Osteocyte (in vitro differentiated cells): Measurements from ENCODE around the gene ASAP2. TPM values are rescaled to one million over a fixed set of nuclear protein-coding genes. Genes with fewer than 3 reads are reported as not detected.

ENCODE experiments used
- DNase-seq: peaks from one replicate; pipeline ENCODE4 v3.0.0; 2021; ENCODE audit warnings: mixed read lengths; ENCODE audit not compliant: unreplicated experiment; ENCODE audit errors: extremely low spot score
- H3K27ac Mint-ChIP-seq: one replicate; pipeline ENCODE4 v1.8.0; 2021; ENCODE audit warnings: mild to moderate bottlenecking, mixed read lengths; ENCODE audit not compliant: unreplicated experiment
- H3K27me3 Mint-ChIP-seq: one replicate; pipeline ENCODE4 v1.8.0; 2021; ENCODE audit warnings: mixed read lengths; ENCODE audit not compliant: unreplicated experiment
- H3K36me3 Mint-ChIP-seq: one replicate; pipeline ENCODE4 v1.8.0; 2021; ENCODE audit warnings: mixed read lengths; ENCODE audit not compliant: unreplicated experiment
- H3K4me1 Mint-ChIP-seq: one replicate; pipeline ENCODE4 v1.8.0; 2021; ENCODE audit warnings: mixed read lengths; ENCODE audit not compliant: unreplicated experiment
- H3K4me3 Mint-ChIP-seq: one replicate; pipeline ENCODE4 v1.8.0; 2021; ENCODE audit warnings: mild to moderate bottlenecking, moderate library complexity, mixed read lengths; ENCODE audit not compliant: unreplicated experiment
- H3K9me3 Mint-ChIP-seq: one replicate; pipeline ENCODE4 v1.8.0; 2021; ENCODE audit warnings: mixed read lengths; ENCODE audit not compliant: unreplicated experiment
- total RNA-seq: library from RNA; stranded (reverse); gene quantifications from 2 replicates; pipeline ENCODE4 v1.2.1, GENCODE V29; 2021
- TF ChIP-seq, protein P1 (sequence below): fragments of 200-600 bp; sonication (generic); IDR thresholded peaks from 2 replicates; pipeline ENCODE4 v1.5.0; 2021; ENCODE audit warnings: antibody characterized with exemption, mild to moderate bottlenecking, moderate library complexity

Gene ASAP2
- total RNA-seq, 1 donor from 2014 or later, result 91.0 TPM

DNA sequence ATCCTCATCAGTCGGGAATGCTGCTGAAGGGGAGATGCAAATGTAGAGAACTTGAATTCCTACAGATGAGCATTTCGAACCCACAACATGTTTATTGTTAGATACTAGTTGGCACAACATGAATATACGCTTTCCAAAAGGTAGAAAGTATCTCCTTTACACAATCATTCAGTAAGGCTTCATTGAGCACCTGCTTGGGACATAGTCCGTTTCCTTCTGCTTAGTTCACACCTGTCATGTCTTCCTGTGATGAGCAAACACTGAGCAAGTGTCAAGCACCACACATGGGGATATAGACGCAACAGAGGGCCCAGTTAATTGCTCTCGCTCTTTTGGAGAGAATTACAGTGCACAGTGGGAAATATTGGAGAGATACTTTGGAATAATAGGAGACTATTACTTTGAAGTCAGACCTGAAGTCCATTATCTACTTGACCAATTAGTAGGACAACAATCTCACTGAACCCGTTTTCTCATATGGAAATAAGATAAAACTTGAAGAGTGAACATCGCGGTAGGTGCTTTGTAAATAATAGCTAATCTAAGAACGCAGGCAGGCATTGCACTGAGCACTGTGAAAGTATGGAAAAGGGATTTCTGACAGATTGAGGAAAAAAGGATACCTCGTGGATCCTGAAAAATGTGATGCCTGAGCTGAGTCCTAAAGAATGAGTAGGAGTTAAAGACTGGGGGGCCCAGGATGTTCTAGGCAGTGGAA lies 218.0 kb downstream of the ASAP2 start:
- no peak overlapping the region for H3K27ac Mint-ChIP-seq
- H3K4me3 Mint-ChIP-seq, result no peak overlapping the region
- H3K36me3 Mint-ChIP-seq, result peaks cover 6% of the 10 kb centered on the region
- TF ChIP-seq, protein P1, sequence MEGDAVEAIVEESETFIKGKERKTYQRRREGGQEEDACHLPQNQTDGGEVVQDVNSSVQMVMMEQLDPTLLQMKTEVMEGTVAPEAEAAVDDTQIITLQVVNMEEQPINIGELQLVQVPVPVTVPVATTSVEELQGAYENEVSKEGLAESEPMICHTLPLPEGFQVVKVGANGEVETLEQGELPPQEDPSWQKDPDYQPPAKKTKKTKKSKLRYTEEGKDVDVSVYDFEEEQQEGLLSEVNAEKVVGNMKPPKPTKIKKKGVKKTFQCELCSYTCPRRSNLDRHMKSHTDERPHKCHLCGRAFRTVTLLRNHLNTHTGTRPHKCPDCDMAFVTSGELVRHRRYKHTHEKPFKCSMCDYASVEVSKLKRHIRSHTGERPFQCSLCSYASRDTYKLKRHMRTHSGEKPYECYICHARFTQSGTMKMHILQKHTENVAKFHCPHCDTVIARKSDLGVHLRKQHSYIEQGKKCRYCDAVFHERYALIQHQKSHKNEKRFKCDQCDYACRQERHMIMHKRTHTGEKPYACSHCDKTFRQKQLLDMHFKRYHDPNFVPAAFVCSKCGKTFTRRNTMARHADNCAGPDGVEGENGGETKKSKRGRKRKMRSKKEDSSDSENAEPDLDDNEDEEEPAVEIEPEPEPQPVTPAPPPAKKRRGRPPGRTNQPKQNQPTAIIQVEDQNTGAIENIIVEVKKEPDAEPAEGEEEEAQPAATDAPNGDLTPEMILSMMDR, result no peak
- peaks cover 19% of the 10 kb centered on the region for H3K4me1 Mint-ChIP-seq
- DNase-seq, result no peak
- no peaks in the 10 kb centered on the region for H3K9me3 Mint-ChIP-seq
- no peaks in the 10 kb centered on the region for H3K27me3 Mint-ChIP-seq

DNA sequence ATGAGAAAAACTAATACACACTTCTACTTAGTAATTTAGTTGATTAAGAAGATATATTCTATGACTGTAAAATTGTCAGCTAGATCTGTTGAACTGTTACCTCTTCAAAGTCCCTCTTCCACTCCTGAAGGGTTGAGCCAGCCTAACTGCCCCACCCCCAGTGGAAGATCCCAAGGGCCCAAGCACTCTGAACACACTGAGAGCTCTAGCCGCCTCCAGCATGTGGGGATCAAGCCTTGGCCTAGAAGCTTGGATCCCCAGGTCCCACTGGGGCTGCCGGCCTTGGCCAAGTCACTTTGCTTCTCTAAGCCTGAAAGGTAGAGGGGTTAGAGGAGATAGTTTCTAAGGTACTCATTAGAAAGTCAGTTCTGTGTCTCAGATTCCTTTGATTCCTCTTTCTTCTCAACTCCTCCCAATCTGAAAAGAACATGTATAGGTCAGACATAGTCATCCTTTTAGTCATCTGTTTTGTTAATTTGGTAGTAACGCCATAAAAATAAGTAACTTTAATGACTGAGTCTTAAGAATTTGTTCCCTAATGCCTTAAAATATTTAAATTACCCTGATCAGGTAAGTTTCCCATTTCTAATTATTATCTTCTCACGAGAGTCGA lies 222.5 kb downstream of the ASAP2 start:
- DNase-seq, result no peak
- Mint-ChIP-seq H3K4me3 (no peak overlapping the region), H3K4me1 (no peaks in the 10 kb centered on the region), H3K27ac (no peak overlapping the region), H3K27me3 (no peaks in the 10 kb centered on the region), H3K36me3 (peaks cover 37% of the 10 kb centered on the region), H3K9me3 (no peaks in the 10 kb centered on the region)
- TF ChIP-seq, protein P1, result no peak

DNA sequence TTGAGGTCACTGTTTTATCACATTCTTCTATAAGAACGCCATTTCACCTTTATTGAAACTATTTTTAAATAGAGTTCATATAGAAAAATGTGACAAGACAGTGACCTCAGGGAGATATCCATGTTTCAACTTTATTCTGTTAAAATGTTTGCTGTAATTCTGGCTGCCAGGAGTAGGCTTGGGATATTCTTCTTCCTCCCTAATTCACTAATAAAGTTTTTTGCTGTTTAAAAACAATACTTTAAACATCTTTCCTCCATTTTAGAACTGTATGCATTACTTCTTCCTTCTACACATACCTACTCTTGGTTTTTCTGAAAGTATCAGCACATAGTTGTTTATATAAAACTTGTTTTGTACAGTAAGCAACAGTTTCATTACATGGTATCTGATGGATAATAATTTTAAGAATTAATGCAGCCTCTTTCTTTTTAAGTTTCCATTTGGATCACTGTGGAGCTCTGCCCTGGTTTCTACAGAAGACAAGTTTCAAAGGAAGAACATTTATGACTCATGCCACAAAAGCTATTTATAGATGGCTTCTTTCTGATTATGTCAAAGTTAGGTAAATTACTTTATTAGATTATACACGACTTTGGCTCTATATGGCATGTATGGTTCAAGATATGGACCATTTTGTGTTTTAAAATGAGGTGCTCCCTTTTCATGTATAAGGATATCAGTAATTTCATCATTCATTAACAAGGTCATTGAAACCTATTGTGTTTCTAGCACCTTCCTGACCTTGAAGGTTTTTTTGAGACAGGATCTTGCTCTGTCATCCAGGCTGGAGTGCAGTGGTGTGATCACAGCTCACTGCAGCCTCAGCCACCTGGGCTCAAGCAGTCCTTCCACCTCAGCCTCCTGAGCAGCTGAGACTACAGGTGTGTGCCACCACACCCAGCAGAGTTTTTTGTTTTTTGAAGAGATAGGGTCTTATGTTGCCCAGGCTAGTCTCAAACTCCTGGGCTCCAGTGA lies 224.0 kb downstream of the ASAP2 start:
- Mint-ChIP-seq H3K4me3 (no peak overlapping the region), H3K4me1 (no peaks in the 10 kb centered on the region), H3K36me3 (peaks cover 43% of the 10 kb centered on the region), H3K9me3 (no peaks in the 10 kb centered on the region), H3K27ac (no peak overlapping the region), H3K27me3 (no peaks in the 10 kb centered on the region)
- DNase-seq, result no peak
- TF ChIP-seq, protein P1, result no peak

DNA sequence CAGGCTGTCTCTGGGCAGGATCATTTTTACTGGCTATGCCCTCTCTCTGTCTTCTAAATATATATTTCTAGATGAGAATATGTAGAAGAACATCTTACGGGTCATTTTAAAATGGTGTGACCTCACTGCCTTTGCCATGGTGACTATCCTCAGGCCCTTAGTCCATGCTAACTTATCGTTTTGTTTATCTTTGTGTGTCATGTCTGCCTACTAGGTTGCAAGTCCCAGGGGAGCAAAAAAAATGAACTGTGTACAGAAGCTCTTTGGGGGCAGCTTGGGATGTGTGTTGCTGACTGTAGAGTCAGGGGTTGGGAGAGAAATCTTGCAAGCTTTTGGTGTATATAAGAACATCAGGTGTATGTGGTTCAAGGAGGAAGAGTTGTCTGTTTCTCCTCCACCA lies 227.9 kb downstream of the ASAP2 start:
- Mint-ChIP-seq H3K27ac (no peak overlapping the region), H3K4me1 (no peaks in the 10 kb centered on the region), H3K36me3 (peaks cover 56% of the 10 kb centered on the region), H3K4me3 (no peak overlapping the region), H3K9me3 (no peaks in the 10 kb centered on the region), H3K27me3 (no peaks in the 10 kb centered on the region)
- TF ChIP-seq, protein P1, result no peak
- DNase-seq, result no peak

DNA sequence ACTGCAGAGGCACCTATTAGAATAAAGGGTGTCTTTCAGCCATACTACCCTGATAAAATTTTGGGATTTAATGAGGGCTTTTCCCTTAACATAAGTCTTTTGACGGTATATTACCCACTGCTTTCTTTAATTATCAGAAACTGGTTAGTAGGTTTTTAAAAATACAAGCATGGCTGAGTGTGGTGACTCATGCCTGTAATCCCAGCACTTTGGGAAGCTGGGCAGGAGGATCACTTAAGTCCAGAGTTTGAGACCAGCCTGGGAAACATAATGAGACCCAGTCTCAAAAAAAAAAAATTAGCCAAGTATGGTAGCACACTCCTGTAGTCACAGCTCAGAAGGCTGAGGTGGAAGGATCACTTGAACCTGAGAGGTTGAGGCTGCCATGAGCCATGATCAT lies 232.9 kb downstream of the ASAP2 start:
- H3K27ac Mint-ChIP-seq, result no peak overlapping the region
- H3K4me3 Mint-ChIP-seq, result no peak overlapping the region

More for the DNA sequence above, 232.9 kb downstream of the ASAP2 start:
- Mint-ChIP-seq H3K4me1 (no peaks in the 10 kb centered on the region), H3K36me3 (peaks cover 48% of the 10 kb centered on the region), H3K27me3 (no peaks in the 10 kb centered on the region), H3K9me3 (no peaks in the 10 kb centered on the region)
- TF ChIP-seq, protein P1, result no peak
- DNase-seq, result no peak
